HCT116 (cell line): ENCODE results near the gene DIS3L2. TPM values are rescaled to one million over a fixed set of nuclear protein-coding genes. Genes with fewer than 3 reads are reported as not detected.

Source experiments
- ATAC-seq: fragments of 200-7000 bp; cut with Tn5 transposase; 2 replicates; pipeline ENCODE4 v1.9.1; 2020; ENCODE audit warnings: mild to moderate bottlenecking, moderate library complexity
- BruUV-seq: library from RNA; stranded (reverse); fragments of 400-500 nt; replicated peaks from 2 replicates; lab custom pipeline; 2021; lab: Mats Ljungman, UMichigan
- CTCF ChIA-PET: fragments of 300-600 bp; sonication (Branson Sonifier 250); formaldehyde crosslinking; loops from one replicate; lab custom pipeline; 2021; ENCODE audit warnings: antibody characterized with exemption; lab: Charles Lee
- POLR2A ChIA-PET: fragments of 300-600, 350-600 bp; sonication (Branson Sonifier 250); formaldehyde crosslinking; loops from one replicate; lab custom pipeline; 2021; ENCODE audit warnings: antibody characterized with exemption; lab: Charles Lee
- RAD21 ChIA-PET, 2 experiments: fragments of 300-600 bp; sonication (Branson Sonifier 250); formaldehyde crosslinking; loops; one replicate each; lab custom pipeline; 2023; ENCODE audit warnings: low total read pairs in 2 of 2; ENCODE audit not compliant: uncharacterized antibody in 2 of 2, unreplicated experiment in 2 of 2, low non-redundant PET in 1 of 2; lab: Charles Lee
- DNase-seq: peaks from one replicate; pipeline ENCODE4 v3.0.0-alpha.2; 2010; ENCODE audit warnings: low read depth, low spot score
- H2AFZ ChIP-seq: fragments of 200-600 bp; shearing (Covaris generic), sonication (generic); 2 replicates; pipeline ENCODE4 v1.6.1; 2017; ENCODE audit warnings: low read depth, mixed run types, mixed read lengths, antibody characterized with exemption, low read length; ENCODE audit not compliant: poor library complexity, severe bottlenecking
- H3K27ac ChIP-seq: 2 replicates; pipeline ENCODE4 v1.5.1; 2012; ENCODE audit warnings: low read depth, low read length
- H3K27me3 ChIP-seq: fragments of 200-600 bp; sonication (generic); 2 replicates; pipeline ENCODE4 v1.6.1; 2016; ENCODE audit warnings: mixed run types, low read length, mixed read lengths; ENCODE audit not compliant: insufficient read depth
- H3K36me3 ChIP-seq, 2 experiments: fragments of 200-500 bp in 1 of 2; fragments of 200-600 bp in 1 of 2; sonication (Bioruptor generic) in 1 of 2; sonication (generic) in 1 of 2; 2 replicates each; pipeline versions ENCODE4 v1.5.1 to v1.6.1; 2014 to 2016; ENCODE audit warnings: low read length in 2 of 2, inconsistent platforms in 1 of 2, mixed read lengths in 1 of 2, mixed run types in 1 of 2; ENCODE audit not compliant: insufficient read depth in 2 of 2, control insufficient read depth in 1 of 2
- H3K4me1 ChIP-seq, 2 experiments: fragments of 200-600 bp in 1 of 2; sonication (generic) in 1 of 2; 2 replicates each; pipeline versions ENCODE4 v1.5.1 to v1.6.1; 2012 to 2017; ENCODE audit warnings: low read length in 2 of 2, inconsistent platforms in 1 of 2, mild to moderate bottlenecking in 1 of 2, mixed read lengths in 1 of 2, mixed run types in 1 of 2, moderate library complexity in 1 of 2; ENCODE audit not compliant: insufficient read depth in 2 of 2, control insufficient read depth in 1 of 2
- H3K4me2 ChIP-seq: fragments of 200-600 bp; sonication (generic); 2 replicates; pipeline ENCODE4 v1.6.1; 2017; ENCODE audit warnings: mixed run types, low read length, mixed read lengths
- H3K4me3 ChIP-seq, 2 experiments: fragments of 200-600 bp in 1 of 2; sonication (generic) in 1 of 2; replicated peaks in 1 of 2; 2 replicates each; pipeline ENCODE4 v1.5.1; 2011 to 2016; ENCODE audit warnings: low read length in 2 of 2, control low read depth in 1 of 2, low read depth in 1 of 2, mild to moderate bottlenecking in 1 of 2, mixed read lengths in 1 of 2, mixed run types in 1 of 2
- H3K79me2 ChIP-seq: fragments of 200-600 bp; sonication (generic); 2 replicates; pipeline ENCODE4 v1.6.1; 2017; ENCODE audit warnings: mild to moderate bottlenecking, mixed run types, low read length, moderate library complexity, mixed read lengths; ENCODE audit not compliant: insufficient read depth
- H3K9ac ChIP-seq: fragments of 200-600 bp; sonication (generic); 2 replicates; pipeline ENCODE4 v1.6.1; 2016; ENCODE audit warnings: low read length, mixed read lengths
- H3K9me2 ChIP-seq: fragments of 200-600 bp; sonication (generic), shearing (Covaris generic); 2 replicates; pipeline ENCODE4 v1.6.1; 2017; ENCODE audit warnings: mixed run types, mild to moderate bottlenecking, moderate library complexity; ENCODE audit not compliant: insufficient read depth
- H3K9me3 ChIP-seq, 2 experiments: fragments of 200-500 bp in 1 of 2; fragments of 200-600 bp in 1 of 2; sonication (Bioruptor generic) in 1 of 2; sonication (generic) in 1 of 2; 2 replicates each; pipeline ENCODE4 v1.6.1; 2014 to 2017; ENCODE audit warnings: low read length in 2 of 2, mixed read lengths in 2 of 2, inconsistent platforms in 1 of 2, low read depth in 1 of 2, mild to moderate bottlenecking in 1 of 2, mixed run types in 1 of 2, moderate library complexity in 1 of 2; ENCODE audit not compliant: control insufficient read depth in 1 of 2, insufficient read depth in 1 of 2
- H4K20me1 ChIP-seq: fragments of 200-600 bp; sonication (generic), shearing (Covaris generic); 2 replicates; pipeline ENCODE4 v1.6.1; 2017; ENCODE audit warnings: mixed run types, mild to moderate bottlenecking, moderate library complexity; ENCODE audit not compliant: insufficient read depth
- ATF3 ChIP-seq: IDR thresholded peaks from 2 replicates; pipeline ENCODE4 v1.6.1; 2012
- CBX3 ChIP-seq: IDR thresholded peaks from 2 replicates; pipeline ENCODE4 v1.6.1; 2012; ENCODE audit warnings: low read depth
- CEBPB ChIP-seq: IDR thresholded peaks from 2 replicates; pipeline ENCODE4 v1.6.1; 2012; ENCODE audit warnings: low read depth
- EGR1 ChIP-seq: IDR thresholded peaks from 2 replicates; pipeline ENCODE4 v1.6.1; 2012; ENCODE audit warnings: low read depth
- ELF1 ChIP-seq: IDR thresholded peaks from 2 replicates; pipeline ENCODE4 v1.6.1; 2012; ENCODE audit warnings: low read depth, borderline replicate concordance
- EZH2phosphoT487 ChIP-seq: fragments of 200-600 bp; IDR thresholded peaks from 2 replicates; pipeline ENCODE4 v1.6.1; 2018; ENCODE audit warnings: antibody characterized with exemption, borderline replicate concordance
- JUND ChIP-seq: IDR thresholded peaks from 2 replicates; pipeline ENCODE4 v1.6.1; 2012
- RAD21 ChIP-seq: IDR thresholded peaks from 2 replicates; pipeline ENCODE4 v1.6.1; 2012; ENCODE audit warnings: low read depth, mild to moderate bottlenecking
- SP1 ChIP-seq: IDR thresholded peaks from 2 replicates; pipeline ENCODE4 v1.6.1; 2012; ENCODE audit warnings: low read depth
- SRF ChIP-seq: IDR thresholded peaks from 2 replicates; pipeline ENCODE4 v1.6.1; 2012; ENCODE audit warnings: low read depth
- YY1 ChIP-seq: IDR thresholded peaks from 2 replicates; pipeline ENCODE4 v1.6.1; 2011; ENCODE audit warnings: low read length, low read depth, moderate library complexity, mild to moderate bottlenecking; ENCODE audit not compliant: insufficient replicate concordance; ENCODE audit errors: extremely low read depth
- ZFX ChIP-seq: fragments of 450-650 bp; IDR thresholded peaks from 2 replicates; pipeline ENCODE4 v1.6.1; 2017
- ZNF274 ChIP-seq: fragments of 200-500 bp; sonication (Bioruptor generic); IDR thresholded peaks from 2 replicates; pipeline ENCODE4 v1.6.1; 2014; ENCODE audit warnings: mild to moderate bottlenecking, low read depth, low read length, inconsistent platforms
- intact Hi-C: fragments of 100-400 bp; cut with micrococcal nuclease; formaldehyde crosslinking; loops from 2 replicates; pipeline ENCODE4 v1.10.0; 2022
- total RNA-seq: library from RNA; stranded (reverse); gene quantifications from one replicate; pipeline ENCODE4 v1.2.1, GENCODE V29; 2021; ENCODE audit not compliant: unreplicated experiment
- TF ChIP-seq, protein P1 (sequence below), 3 experiments: fragments of 200-600 bp in 1 of 3; sonication (generic) in 1 of 3; IDR thresholded peaks in 2 of 3; conservative IDR thresholded peaks in 1 of 3; 2 replicates each; pipeline ENCODE4 v1.5.1; 2012 to 2017; ENCODE audit warnings: low read depth in 2 of 3, low read length in 2 of 3, antibody characterized with exemption in 1 of 3, borderline replicate concordance in 1 of 3, control low read depth in 1 of 3, mild to moderate bottlenecking in 1 of 3, mixed read lengths in 1 of 3, mixed run types in 1 of 3, moderate library complexity in 1 of 3; ENCODE audit not compliant: insufficient read depth in 1 of 3
- TF ChIP-seq, protein P2 (sequence below): IDR thresholded peaks from 2 replicates; pipeline ENCODE4 v1.6.1; 2011; ENCODE audit warnings: mild to moderate bottlenecking, low read length, moderate library complexity; ENCODE audit not compliant: insufficient replicate concordance; ENCODE audit errors: extremely low read depth
- TF ChIP-seq, protein P3 (sequence below): IDR thresholded peaks from 2 replicates; pipeline ENCODE4 v1.6.1; 2012

The DIS3L2 gene
- total RNA-seq, 1 experiment from 2014 or later: 42.5 TPM

- H3K27ac ChIP-seq: no peak overlapping the region
- RAD21 ChIA-PET: no interaction called here
- CTCF ChIA-PET: no interaction called here
- ATAC-seq (no peak), DNase-seq (no peak)
- TF ChIP-seq, protein P1, sequence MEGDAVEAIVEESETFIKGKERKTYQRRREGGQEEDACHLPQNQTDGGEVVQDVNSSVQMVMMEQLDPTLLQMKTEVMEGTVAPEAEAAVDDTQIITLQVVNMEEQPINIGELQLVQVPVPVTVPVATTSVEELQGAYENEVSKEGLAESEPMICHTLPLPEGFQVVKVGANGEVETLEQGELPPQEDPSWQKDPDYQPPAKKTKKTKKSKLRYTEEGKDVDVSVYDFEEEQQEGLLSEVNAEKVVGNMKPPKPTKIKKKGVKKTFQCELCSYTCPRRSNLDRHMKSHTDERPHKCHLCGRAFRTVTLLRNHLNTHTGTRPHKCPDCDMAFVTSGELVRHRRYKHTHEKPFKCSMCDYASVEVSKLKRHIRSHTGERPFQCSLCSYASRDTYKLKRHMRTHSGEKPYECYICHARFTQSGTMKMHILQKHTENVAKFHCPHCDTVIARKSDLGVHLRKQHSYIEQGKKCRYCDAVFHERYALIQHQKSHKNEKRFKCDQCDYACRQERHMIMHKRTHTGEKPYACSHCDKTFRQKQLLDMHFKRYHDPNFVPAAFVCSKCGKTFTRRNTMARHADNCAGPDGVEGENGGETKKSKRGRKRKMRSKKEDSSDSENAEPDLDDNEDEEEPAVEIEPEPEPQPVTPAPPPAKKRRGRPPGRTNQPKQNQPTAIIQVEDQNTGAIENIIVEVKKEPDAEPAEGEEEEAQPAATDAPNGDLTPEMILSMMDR (IDR thresholded peaks at IDR 0.05 in 2 of 3, conservative IDR thresholded peaks at IDR 0.05 in 1 of 3; ENCODE audit: borderline replicate concordance in 1 of 3, insufficient read depth in 1 of 3, low read depth in 2 of 3, low read length in 2 of 3): no peak
- TF ChIP-seq CEBPB (no peak), ZNF274 (no peak), EZH2phosphoT487 (no peak), YY1 (no peak), SRF (no peak), RAD21 (no peak), SP1 (no peak), ELF1 (no peak), ZFX (no peak), EGR1 (no peak), CBX3 (no peak), ATF3 (no peak), JUND (no peak)
- TF ChIP-seq, protein P2, sequence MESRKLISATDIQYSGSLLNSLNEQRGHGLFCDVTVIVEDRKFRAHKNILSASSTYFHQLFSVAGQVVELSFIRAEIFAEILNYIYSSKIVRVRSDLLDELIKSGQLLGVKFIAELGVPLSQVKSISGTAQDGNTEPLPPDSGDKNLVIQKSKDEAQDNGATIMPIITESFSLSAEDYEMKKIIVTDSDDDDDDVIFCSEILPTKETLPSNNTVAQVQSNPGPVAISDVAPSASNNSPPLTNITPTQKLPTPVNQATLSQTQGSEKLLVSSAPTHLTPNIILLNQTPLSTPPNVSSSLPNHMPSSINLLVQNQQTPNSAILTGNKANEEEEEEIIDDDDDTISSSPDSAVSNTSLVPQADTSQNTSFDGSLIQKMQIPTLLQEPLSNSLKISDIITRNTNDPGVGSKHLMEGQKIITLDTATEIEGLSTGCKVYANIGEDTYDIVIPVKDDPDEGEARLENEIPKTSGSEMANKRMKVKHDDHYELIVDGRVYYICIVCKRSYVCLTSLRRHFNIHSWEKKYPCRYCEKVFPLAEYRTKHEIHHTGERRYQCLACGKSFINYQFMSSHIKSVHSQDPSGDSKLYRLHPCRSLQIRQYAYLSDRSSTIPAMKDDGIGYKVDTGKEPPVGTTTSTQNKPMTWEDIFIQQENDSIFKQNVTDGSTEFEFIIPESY: no peak
- TF ChIP-seq, protein P3, sequence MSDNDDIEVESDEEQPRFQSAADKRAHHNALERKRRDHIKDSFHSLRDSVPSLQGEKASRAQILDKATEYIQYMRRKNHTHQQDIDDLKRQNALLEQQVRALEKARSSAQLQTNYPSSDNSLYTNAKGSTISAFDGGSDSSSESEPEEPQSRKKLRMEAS: no peak
- H3K36me3 ChIP-seq: no peaks in the 10 kb centered on the region
- no peaks in the 10 kb centered on the region for H3K9me3 ChIP-seq
- H3K79me2 ChIP-seq: no peaks in the 10 kb centered on the region
- H3K4me2 ChIP-seq: no peak overlapping the region
- no peaks in the 10 kb centered on the region for H3K9me2 ChIP-seq
- no TSS peak for BruUV-seq
- intact Hi-C loops: no loop called here
- H3K4me1 ChIP-seq: peaks cover 0 to under 1% of the 10 kb centered on the region in 2 experiments; a peak in 2 of 4 replicates
- no peak overlapping the region for H2AFZ ChIP-seq
- H3K27me3 ChIP-seq: no peaks in the 10 kb centered on the region
- POLR2A ChIA-PET: no interaction called here
- no peaks in the 10 kb centered on the region for H4K20me1 ChIP-seq
- H3K4me3 ChIP-seq: no peak overlapping the region
- no peak overlapping the region for H3K9ac ChIP-seq
Observed at GRCh38 chr2:232265329-232265728, 303.8 kb downstream of the DIS3L2 start.
